Right lobe of liver (tissue), 6 donors: ENCODE data around the gene C10orf90. TPM values are rescaled to one million over a fixed set of nuclear protein-coding genes. Genes with fewer than 3 reads are reported as not detected.

Experiments used
- ATAC-seq, 4 donors: fragments of 200-7000 bp; cut with Tn5 transposase; one replicate each; pipeline ENCODE4 v1.9.1; 2020; ENCODE audit warnings: mild to moderate bottlenecking in 4 of 4, moderate library complexity in 4 of 4
- DNase-seq, 3 donors: peaks; one replicate each; pipeline ENCODE4 v3.0.0-alpha.2; 2020
- H3K27ac ChIP-seq, 3 donors: fragments of 200-600 bp; one replicate each; pipeline ENCODE4 v1.8.0; 2022
- H3K27me3 ChIP-seq, 2 donors: fragments of 200-600 bp; one replicate each; pipeline ENCODE4 v1.8.0; 2022
- H3K36me3 ChIP-seq, 4 donors: fragments of 200-600 bp; sonication (generic) in 1 of 4; one replicate each; pipeline versions ENCODE4 v1.5.1 to v1.8.0; 2017 to 2022; ENCODE audit warnings: control low read depth in 1 of 4
- H3K4me1 ChIP-seq, 4 donors: fragments of 200-600 bp; sonication (generic) in 1 of 4; one replicate each; pipeline versions ENCODE4 v1.5.1 to v1.8.0; 2017 to 2022; ENCODE audit warnings: control low read depth in 1 of 4
- H3K4me3 ChIP-seq, 3 donors: fragments of 200-600 bp; one replicate each; pipeline ENCODE4 v1.8.0; 2022
- H3K9me3 ChIP-seq, 4 donors: fragments of 200-600 bp; sonication (generic) in 1 of 4; one replicate each; pipeline versions ENCODE4 v1.5.1 to v1.8.0; 2017 to 2022; ENCODE audit warnings: control low read depth in 1 of 4
- CTCF ChIP-seq, 4 donors: fragments of 200-600 bp in 3 of 4; fragments of 450-650 bp in 1 of 4; IDR thresholded peaks; one replicate each; pipeline versions ENCODE4 v1.5.1 to v1.8.0; 2016 to 2022; ENCODE audit warnings: antibody characterized with exemption in 4 of 4, mild to moderate bottlenecking in 2 of 4
- POLR2A ChIP-seq: fragments of 450-650 bp; IDR thresholded peaks from one replicate; pipeline ENCODE4 v1.6.1; 2017; ENCODE audit warnings: antibody characterized with exemption, mild to moderate bottlenecking
- WGBS: methylation state at CpG from one replicate; pipeline ENCODE4 v1.1.6; 2018; ENCODE audit warnings: low coverage, low lambda C conversion rate; ENCODE audit not compliant: insufficient coverage; ENCODE audit errors: missing lambda C conversion rate; 5-methylcytosine and 5-hydroxymethylcytosine counted together
- intact Hi-C, 2 donors: fragments of 100-400 bp; cut with DNase I; formaldehyde crosslinking; loops; one replicate each; pipeline versions ENCODE4 v1.11.2 to v1.14.1; 2022
- total RNA-seq, 6 experiments: library from RNA; depleted of rRNA in 2 of 6; stranded (reverse); fragments of >200 nt in 2 of 6; fragmentation: NEBNext Ultra II Directional in 3 of 6; extraction: Animal tissue kit (Norgen Biotek cat#: 25700) in 3 of 6; gene quantifications; one replicate each; pipeline versions ENCODE4 v1.1.0 to v1.2.4, GENCODE V29; 2016 to 2023
- donor health status: DM: no; HTN: yes; CAD: no.
- donor health status: DM: no; HTN: no; CAD: no.
- donor health status: DM: no; HTN: no; CAD: no.
- donor health status: DM: no; HTN: yes; CAD: no.
- donor health status: DM: no; HTN: yes; CAD: no.

The C10orf90 gene
- total RNA-seq, 6 experiments from 2014 or later, result 0.22 to 0.43 TPM; not detected in 4

GRCh38 chr10:126527645-126528314 lies 142.7 kb downstream of the C10orf90 start:
- peak; percentile 65 to 88 (median 78) for ATAC-seq

GRCh38 chr10:126525326-126525725 lies 145.2 kb downstream of the C10orf90 start:
- Histone ChIP-seq H3K27ac (no peak overlapping the region), H3K9me3 (no peaks in the 10 kb centered on the region), H3K27me3 (no peaks in the 10 kb centered on the region), H3K4me3 (no peak overlapping the region), H3K4me1 (peaks cover 0 to 14% (median 0%) of the 10 kb centered on the region in 4 donors), H3K36me3 (no peaks in the 10 kb centered on the region)
- ATAC-seq (no peak), DNase-seq (no peak)
- WGBS, result 50% methylated on average over 1 of the region's 7 CpGs
- intact Hi-C loops, result no loop called here
- TF ChIP-seq POLR2A, result no peak
- no peak for TF ChIP-seq CTCF (IDR thresholded peaks at IDR 0.05)

More at GRCh38 chr10:126527645-126528314, 142.7 kb downstream of the C10orf90 start:
- Histone ChIP-seq H3K9me3 (no peaks in the 10 kb centered on the region), H3K27ac (no peak overlapping the region), H3K36me3 (no peaks in the 10 kb centered on the region), H3K4me1 (peaks cover 0 to 14% (median 0%) of the 10 kb centered on the region in 4 donors), H3K4me3 (no peak overlapping the region), H3K27me3 (no peaks in the 10 kb centered on the region)
- DNase-seq, result peak in 1 of 3 donors; percentile 35
- TF ChIP-seq POLR2A (no peak), CTCF (IDR thresholded peaks at IDR 0.05) (no peak)
- intact Hi-C loops, result no loop called here
- WGBS, result 43% methylated on average over 9 of the region's 9 CpGs

- no peaks in the 10 kb centered on the region for H3K36me3 ChIP-seq
- TF ChIP-seq POLR2A (no peak), CTCF (IDR thresholded peaks at IDR 0.05) (no peak)
- no peaks in the 10 kb centered on the region for H3K9me3 ChIP-seq
- 41% methylated on average over 5 of the region's 6 CpGs for WGBS
- intact Hi-C loops, result no loop called here
- DNase-seq, result no peak
- H3K4me1 ChIP-seq, result peaks cover 0 to 14% (median 0%) of the 10 kb centered on the region in 4 donors
- no peak overlapping the region for H3K4me3 ChIP-seq
- no peaks in the 10 kb centered on the region for H3K27me3 ChIP-seq
- ATAC-seq, result no peak
- no peak overlapping the region for H3K27ac ChIP-seq
Observed at GRCh38 chr10:126524526-126524925, 146.0 kb downstream of the C10orf90 start.

- no peaks in the 10 kb centered on the region for H3K36me3 ChIP-seq
- TF ChIP-seq POLR2A (no peak), CTCF (IDR thresholded peaks at IDR 0.05) (no peak)
- no peak for ATAC-seq
- 59% methylated on average over 3 of the region's 3 CpGs for WGBS
- H3K27ac ChIP-seq, result no peak overlapping the region
- H3K4me3 ChIP-seq, result no peak overlapping the region
- intact Hi-C loops, result no loop called here
- DNase-seq, result no peak
- peaks cover 0 to 15% (median 0%) of the 10 kb centered on the region in 4 donors for H3K4me1 ChIP-seq
- no peaks in the 10 kb centered on the region for H3K27me3 ChIP-seq
- no peaks in the 10 kb centered on the region for H3K9me3 ChIP-seq
Observed at GRCh38 chr10:126523071-126523470, 147.4 kb downstream of the C10orf90 start.
